ENCODE data around the gene SRR.

DNA sequence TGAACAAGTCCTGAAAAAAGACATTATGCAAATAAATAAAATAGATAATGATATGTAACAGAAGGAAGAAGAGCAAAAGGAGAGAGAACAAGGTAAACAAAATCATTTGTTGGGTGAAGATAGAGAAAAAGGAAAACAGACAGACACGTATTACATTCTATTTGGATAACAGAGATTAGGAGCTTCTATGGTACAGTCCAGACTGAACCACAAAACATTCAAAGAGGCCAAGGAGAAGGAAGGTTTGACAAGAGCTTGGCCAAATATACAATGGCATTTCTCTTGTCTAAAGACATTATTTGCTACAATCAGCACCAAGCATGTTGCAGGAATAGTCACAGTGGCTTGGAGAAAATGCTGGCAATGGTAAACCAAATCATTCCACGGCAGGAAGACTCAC is 29.3 kb upstream of the SRR start:
- TF ChIP-seq SP1 (IDR thresholded peaks at IDR 0.05) (no peak), FOXK2 (IDR thresholded peaks at IDR 0.05) (no peak), SUZ12 (IDR thresholded peaks at IDR 0.05) (no peak), LEF1 (IDR thresholded peaks at IDR 0.05; ENCODE audit: borderline replicate concordance) (no peak), L3MBTL2 (conservative IDR thresholded peaks at IDR 0.05) (no peak), FOXA1 (IDR thresholded peaks at IDR 0.05) (no peak), BHLHE40 (IDR thresholded peaks at IDR 0.05; ENCODE audit: borderline replicate concordance) (no peak), HDGF (IDR thresholded peaks at IDR 0.05; ENCODE audit: borderline replicate concordance) (no peak), FOXM1 (IDR thresholded peaks at IDR 0.05; ENCODE audit: borderline replicate concordance) (no peak), ARNT (IDR thresholded peaks at IDR 0.05) (no peak)
- TF ChIP-seq, protein P1, sequence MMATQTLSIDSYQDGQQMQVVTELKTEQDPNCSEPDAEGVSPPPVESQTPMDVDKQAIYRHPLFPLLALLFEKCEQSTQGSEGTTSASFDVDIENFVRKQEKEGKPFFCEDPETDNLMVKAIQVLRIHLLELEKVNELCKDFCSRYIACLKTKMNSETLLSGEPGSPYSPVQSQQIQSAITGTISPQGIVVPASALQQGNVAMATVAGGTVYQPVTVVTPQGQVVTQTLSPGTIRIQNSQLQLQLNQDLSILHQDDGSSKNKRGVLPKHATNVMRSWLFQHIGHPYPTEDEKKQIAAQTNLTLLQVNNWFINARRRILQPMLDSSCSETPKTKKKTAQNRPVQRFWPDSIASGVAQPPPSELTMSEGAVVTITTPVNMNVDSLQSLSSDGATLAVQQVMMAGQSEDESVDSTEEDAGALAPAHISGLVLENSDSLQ (IDR thresholded peaks at IDR 0.05): no peak
